HepG2 (cell line): ENCODE measurements around the gene STARD13. TPM values are rescaled to one million over a fixed set of nuclear protein-coding genes. Genes with fewer than 3 reads are reported as not detected.

ENCODE experiments used
- E2F5 ChIP-seq: sonication (generic); formaldehyde crosslinking; conservative IDR thresholded peaks from 2 replicates; pipeline ENCODE4 v1.4.0; 2020; ENCODE audit warnings: missing genetic modification reagents
- FOXA3 ChIP-seq: IDR thresholded peaks from 2 replicates; pipeline ENCODE4 v1.6.1; 2016; ENCODE audit warnings: missing genetic modification reagents, missing compliant biosample characterization
- GABPB1 ChIP-seq: IDR thresholded peaks from 2 replicates; pipeline ENCODE4 v1.6.1; 2016; ENCODE audit warnings: mild to moderate bottlenecking, missing genetic modification reagents, moderate library complexity, missing compliant biosample characterization
- GATAD2A ChIP-seq: IDR thresholded peaks from 2 replicates; pipeline ENCODE4 v1.6.1; 2016
- HNRNPK ChIP-seq: fragments of 200-400 bp; formaldehyde crosslinking; IDR thresholded peaks from 2 replicates; pipeline ENCODE4 v1.6.1; 2018; ENCODE audit warnings: low read length, low read depth, moderate library complexity, mild to moderate bottlenecking; ENCODE audit not compliant: poor library complexity, severe bottlenecking
- HNRNPLL ChIP-seq: fragments of 200-400 bp; formaldehyde crosslinking; IDR thresholded peaks from 2 replicates; pipeline ENCODE4 v1.6.1; 2017; ENCODE audit warnings: mild to moderate bottlenecking, low read depth, low read length; ENCODE audit not compliant: poor library complexity, severe bottlenecking
- MTF1 ChIP-seq: sonication (generic); formaldehyde crosslinking; IDR thresholded peaks from 2 replicates; pipeline ENCODE4 v1.5.0; 2020; ENCODE audit warnings: missing genetic modification reagents
- PHB2 ChIP-seq: fragments of 450-650 bp; IDR thresholded peaks from 2 replicates; pipeline ENCODE4 v1.6.1; 2018; ENCODE audit not compliant: partially characterized antibody
- SIN3A ChIP-seq: IDR thresholded peaks from 2 replicates; pipeline ENCODE4 v1.6.1; 2011; ENCODE audit warnings: low read depth, mild to moderate bottlenecking, control low read depth, low read length, borderline replicate concordance
- U2AF2 ChIP-seq: fragments of 200-400 bp; formaldehyde crosslinking; IDR thresholded peaks from 2 replicates; pipeline ENCODE4 v1.6.1; 2017; ENCODE audit warnings: low read depth, mild to moderate bottlenecking, low read length
- ZBTB40 ChIP-seq, 2 experiments: fragments of 450-650 bp in 1 of 2; sonication (generic) in 1 of 2; formaldehyde crosslinking in 1 of 2; IDR thresholded peaks; 2 replicates each; pipeline versions ENCODE4 v1.6.1 to v1.8.0; 2016 to 2022; ENCODE audit warnings: antibody characterized with exemption in 1 of 2, mild to moderate bottlenecking in 1 of 2, missing genetic modification reagents in 1 of 2
- ZBTB7A ChIP-seq: sonication (generic); formaldehyde crosslinking; IDR thresholded peaks from 2 replicates; pipeline ENCODE4 v1.8.0; 2022; ENCODE audit warnings: mild to moderate bottlenecking, missing genetic modification reagents
- ZNF547 ChIP-seq: sonication (generic); formaldehyde crosslinking; IDR thresholded peaks from 2 replicates; pipeline ENCODE4 v1.5.1; 2020; ENCODE audit warnings: mild to moderate bottlenecking, missing genetic modification reagents
- ZNF580 ChIP-seq: IDR thresholded peaks from 2 replicates; pipeline ENCODE4 v1.6.1; 2016; ENCODE audit warnings: low read depth, borderline replicate concordance
- ZNF691 ChIP-seq: sonication (generic); formaldehyde crosslinking; IDR thresholded peaks from 2 replicates; pipeline ENCODE4 v1.4.0; 2020; ENCODE audit warnings: missing genetic modification reagents, low read depth, mild to moderate bottlenecking, borderline replicate concordance
- ZNF749 ChIP-seq: sonication (generic); formaldehyde crosslinking; IDR thresholded peaks from 2 replicates; pipeline ENCODE4 v1.8.0; 2022; ENCODE audit warnings: mild to moderate bottlenecking, missing genetic modification reagents, moderate library complexity, borderline replicate concordance
- polyA plus RNA-seq, 8 experiments: library from polyadenylated mRNA; depleted of rRNA in 3 of 8; stranded (reverse) in 7 of 8; unstranded in 1 of 8; fragments of >200 nt; fragmentation: Illumina TruSeq in 4 of 8; extraction: Trizol in 4 of 8; gene quantifications; 2 replicates each; pipeline versions ENCODE4 v1.2.1 to v1.2.3, GENCODE V29; 2011 to 2016; ENCODE audit warnings: low read depth in 4 of 8, missing spikeins in 1 of 8, mixed read lengths in 1 of 8; ENCODE audit not compliant: insufficient read depth in 1 of 8
- total RNA-seq, 5 experiments: library from RNA; depleted of rRNA; stranded (reverse); fragments of >200 nt; fragmentation: Illumina TruSeq; extraction: Trizol; gene quantifications; 2 replicates each; pipeline ENCODE4 v1.2.3, GENCODE V29; 2016; ENCODE audit warnings: low read depth in 1 of 5

STARD13 gene
- total and polyA plus RNA-seq, 2 of the 13 experiments (the other 11 are each of a cell fraction or from before 2014, with no cell fraction given) = 12.8 to 14.3 TPM

GRCh38 chr13:33285420-33286124 lies at the start of gene STARD13 (continued):
- TF ChIP-seq MTF1 (CRISPR knock-in tag) = 0 out of 2 replicates have a peak, but pooled peaks have one; percentile 37
- TF ChIP-seq PHB2 = no peak
- peak; percentile 44 for TF ChIP-seq HNRNPLL
- TF ChIP-seq U2AF2 = no peak
- TF ChIP-seq E2F5 = no peak
- no peak for TF ChIP-seq ZNF580 (CRISPR knock-in tag)
- TF ChIP-seq ZNF691 = peak; percentile 19; the same call in 1 of the 2 replicates
- no peak for TF ChIP-seq HNRNPK
- TF ChIP-seq ZBTB7A (CRISPR knock-in tag) = no peak
- TF ChIP-seq ZBTB40 (IDR thresholded peaks at IDR 0.05) = no peak
- peak; percentile 64; the same call in 1 of the 2 replicates for TF ChIP-seq ZBTB40 (CRISPR knock-in tag; IDR thresholded peaks at IDR 0.05)
- TF ChIP-seq GABPB1 (CRISPR knock-in tag) = peak; percentile 21; the same call in 1 of the 2 replicates
- 0 out of 2 replicates have a peak, but pooled peaks have one; percentile 34 for TF ChIP-seq ZNF749
- TF ChIP-seq GATAD2A (CRISPR knock-in tag) = peak; percentile 21; the same call in 1 of the 2 replicates
- no peak; the same call in 1 of the 2 replicates for TF ChIP-seq FOXA3 (CRISPR knock-in tag)
- TF ChIP-seq ZNF547 (CRISPR knock-in tag) = no peak
- TF ChIP-seq SIN3A = no peak
